GM12801 (cell line): ENCODE data around the gene STK31.

Experiments used
- CTCF ChIP-seq: IDR thresholded peaks from one replicate; pipeline ENCODE4 v1.5.1; 2011; ENCODE audit warnings: control low read depth; ENCODE audit not compliant: insufficient read length; ENCODE audit errors: extremely low read depth

Gene STK31

GRCh38 chr7:23852135-23852534, 142.1 kb downstream of the STK31 start:
- TF ChIP-seq CTCF = no peak

GRCh38 chr7:23852988-23853387, 143.0 kb downstream of the STK31 start:
- no peak for TF ChIP-seq CTCF

GRCh38 chr7:23863209-23863787, 153.3 kb downstream of the STK31 start:
- no peak for TF ChIP-seq CTCF

- no peak for TF ChIP-seq CTCF
These were observed 155.0 kb downstream of the STK31 start for GRCh38 chr7:23864973-23865372.

GRCh38 chr7:23873306-23873705, 163.3 kb downstream of the STK31 start:
- no peak for TF ChIP-seq CTCF
